Stimulated activated CD8-positive, alpha-beta memory T cell treated with anti-CD3 and anti-CD28 coated beads, Interleukin-2, amount 100 ng/mL, for 1 hour (primary cell): ENCODE results near the gene PPAN.

ENCODE experiments used
- DNase-seq, 2 donors: peaks; one replicate each; pipeline ENCODE4 v3.0.0-alpha.2; 2020; ENCODE audit warnings: low read depth in 2 of 2

PPAN gene

DNA sequence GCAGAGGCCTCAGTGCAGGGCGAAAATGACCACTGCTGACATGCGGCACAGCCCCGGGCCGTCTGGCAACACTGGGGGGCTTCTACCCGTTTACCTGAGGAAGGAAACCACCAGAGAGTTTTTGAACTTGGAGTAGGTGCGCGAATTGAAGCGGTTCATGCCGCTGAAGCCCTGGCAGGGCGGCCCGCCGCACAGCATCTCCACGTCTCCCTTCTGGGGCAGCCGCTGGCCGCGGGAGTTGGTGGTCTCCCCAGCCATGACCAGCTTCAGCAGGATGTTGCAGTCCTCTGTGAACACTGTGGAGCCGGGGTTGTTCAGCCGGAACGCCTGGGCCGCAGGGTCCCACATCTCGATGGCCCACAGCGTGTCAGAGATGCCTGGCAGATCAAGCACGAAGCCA, 33.8 kb downstream of the PPAN start:
- DNase-seq = no peak

DNA sequence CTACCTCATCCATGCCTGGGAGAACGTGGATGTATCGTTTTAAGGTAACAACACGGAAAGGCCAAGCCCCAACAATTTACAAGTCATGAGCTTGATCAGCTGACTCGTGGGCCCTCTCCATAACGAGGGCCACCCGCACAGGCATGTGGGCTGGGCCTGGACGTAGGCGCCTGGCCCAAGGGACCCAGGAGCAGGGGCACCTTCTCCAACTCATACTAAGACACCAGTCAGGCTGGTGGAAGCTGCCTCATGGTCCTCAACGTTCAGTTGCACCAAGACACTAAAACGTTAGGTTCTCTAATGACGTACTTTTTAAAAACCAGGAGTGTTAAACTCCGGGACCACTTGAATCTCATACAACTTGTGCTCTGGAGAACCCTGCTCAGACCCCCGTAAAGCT, 35.3 kb downstream of the PPAN start:
- no peak for DNase-seq

DNA sequence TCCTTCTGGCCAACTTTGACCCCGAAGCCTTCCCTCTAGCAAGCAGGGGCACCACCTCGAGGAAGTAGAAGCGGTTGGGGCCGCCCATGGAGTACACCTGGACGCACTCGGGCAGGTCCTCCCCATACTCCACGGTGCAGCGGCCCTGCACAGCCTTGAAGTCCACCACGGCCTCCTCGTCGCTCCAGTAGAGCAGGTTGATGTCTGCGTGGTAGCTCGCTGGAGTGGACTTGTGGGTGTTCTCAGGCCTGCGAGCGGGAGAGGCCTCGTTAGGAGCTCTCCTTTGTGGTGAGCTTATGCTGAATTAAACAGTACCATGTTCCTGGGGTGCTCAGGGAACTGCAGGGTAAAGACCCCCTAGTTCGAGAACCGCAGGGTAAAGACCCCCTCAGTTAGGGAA, 35.8 kb downstream of the PPAN start:
- no peak for DNase-seq

- DNase-seq = peak; percentile 1 to 18
These were observed 36.7 kb downstream of the PPAN start for GRCh38 chr19:10142701-10143375.

DNA sequence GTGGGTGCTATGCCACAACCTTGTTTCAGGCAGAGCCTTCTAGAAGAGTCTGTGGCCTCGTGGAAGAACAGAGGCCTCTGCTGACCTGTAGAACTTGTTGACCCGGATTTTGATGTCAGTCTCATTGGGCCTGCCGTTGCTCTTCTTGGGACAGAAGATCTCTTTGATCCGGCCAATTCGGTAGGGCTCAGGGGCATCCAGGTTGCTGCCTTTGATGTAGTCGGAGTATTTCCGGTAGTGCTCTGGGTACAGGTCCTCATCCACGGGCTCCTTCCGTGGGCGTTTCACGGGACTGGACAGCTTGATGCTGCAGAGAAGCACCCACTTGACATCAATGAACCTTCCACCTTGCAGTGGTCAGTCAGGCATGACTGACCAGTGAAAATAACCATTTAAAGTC, 37.5 kb downstream of the PPAN start:
- no peak for DNase-seq

DNA sequence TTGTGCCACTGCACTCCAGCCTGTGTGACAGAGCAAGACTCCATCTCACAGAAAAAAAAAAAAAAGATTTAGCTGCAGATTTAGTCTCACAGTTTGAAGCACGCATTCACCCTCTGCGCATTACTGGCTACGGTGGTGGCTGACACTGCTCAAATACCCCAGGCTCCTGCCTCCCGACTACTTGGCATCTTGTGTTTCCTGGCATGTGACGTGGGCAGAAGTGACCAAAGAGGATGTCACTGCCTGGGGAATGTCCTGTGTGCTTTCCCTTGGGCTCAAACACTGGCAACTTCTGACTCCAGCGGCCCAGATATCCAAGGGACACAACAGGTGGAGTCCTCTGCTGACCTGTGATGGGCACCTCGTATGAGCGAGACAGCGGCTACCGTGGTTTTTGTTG, 38.2 kb downstream of the PPAN start:
- DNase-seq = no peak

GRCh38 chr19:10145031-10145430, 38.9 kb downstream of the PPAN start:
- DNase-seq = no peak

- no peak for DNase-seq
These were observed 40.0 kb downstream of the PPAN start for GRCh38 chr19:10146142-10146541.

GRCh38 chr19:10149427-10149826, 43.3 kb downstream of the PPAN start:
- no peak for DNase-seq

DNA sequence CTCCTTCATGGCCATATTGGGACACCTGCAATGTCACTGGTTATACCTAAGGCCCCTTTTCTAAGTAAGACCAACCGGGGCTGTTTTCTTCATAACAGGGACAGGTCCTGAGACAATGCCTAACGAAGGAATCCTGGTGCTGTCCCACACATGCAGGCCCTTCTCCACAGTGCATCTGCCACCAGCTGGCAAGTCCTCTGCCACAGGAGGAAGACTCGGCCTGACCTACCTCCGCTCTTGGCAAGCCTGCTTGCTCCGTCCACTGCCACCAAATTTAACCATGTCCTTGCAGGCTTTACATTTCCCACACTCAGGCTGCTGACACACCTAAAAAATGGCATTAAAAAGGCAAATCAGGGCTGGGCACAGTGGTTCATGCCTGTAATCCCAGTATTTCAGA, 45.4 kb downstream of the PPAN start:
- DNase-seq = no peak

DNA sequence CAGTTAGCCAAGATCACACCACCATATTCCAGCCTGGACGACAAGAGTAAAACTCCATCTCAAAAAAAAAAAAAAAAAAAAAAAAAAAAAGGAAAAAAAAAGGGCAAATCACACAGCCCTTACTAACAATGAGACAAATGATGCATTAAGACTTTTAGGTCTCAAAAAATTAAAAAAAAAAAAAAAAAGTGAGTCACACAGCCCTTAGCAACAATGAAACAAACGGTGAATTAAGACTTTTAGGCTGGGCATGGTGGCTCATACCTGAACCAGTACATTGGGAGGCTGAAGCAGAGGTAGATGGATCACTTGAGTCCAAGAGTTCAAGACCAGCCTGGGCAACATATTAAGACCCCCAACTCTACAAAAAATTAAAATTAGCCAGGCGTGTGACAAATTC, 45.9 kb downstream of the PPAN start:
- no peak for DNase-seq

- no peak for DNase-seq
These were observed 49.7 kb downstream of the PPAN start for GRCh38 chr19:10155839-10156238.

- no peak for DNase-seq
These were observed 51.9 kb downstream of the PPAN start for GRCh38 chr19:10158071-10158470.

- no peak for DNase-seq
These were observed 52.3 kb downstream of the PPAN start for GRCh38 chr19:10158485-10158884.

GRCh38 chr19:10159610-10160009, 53.4 kb downstream of the PPAN start:
- no peak for DNase-seq
